Right renal cortex interstitium (tissue), 3 donors: ENCODE measurements around the gene SEMA4B. TPM values are rescaled to one million over a fixed set of nuclear protein-coding genes. Genes with fewer than 3 reads are reported as not detected.

Experiments
- DNase-seq, 3 donors: peaks; one replicate each; pipeline ENCODE4 v3.0.0-alpha.2; 2013; ENCODE audit warnings: low read depth in 3 of 3, low spot score in 2 of 3
- polyA plus RNA-seq, 3 donors: library from polyadenylated mRNA; unstranded; fragments of 120-200 nt; gene quantifications; one replicate each; pipeline ENCODE4 v1.2.1, GENCODE V29; 2013; ENCODE audit not compliant: insufficient read length in 3 of 3

SEMA4B gene
- polyA plus RNA-seq, 3 donors: 32.3 to 39.4 (median 33.0) TPM

DNA sequence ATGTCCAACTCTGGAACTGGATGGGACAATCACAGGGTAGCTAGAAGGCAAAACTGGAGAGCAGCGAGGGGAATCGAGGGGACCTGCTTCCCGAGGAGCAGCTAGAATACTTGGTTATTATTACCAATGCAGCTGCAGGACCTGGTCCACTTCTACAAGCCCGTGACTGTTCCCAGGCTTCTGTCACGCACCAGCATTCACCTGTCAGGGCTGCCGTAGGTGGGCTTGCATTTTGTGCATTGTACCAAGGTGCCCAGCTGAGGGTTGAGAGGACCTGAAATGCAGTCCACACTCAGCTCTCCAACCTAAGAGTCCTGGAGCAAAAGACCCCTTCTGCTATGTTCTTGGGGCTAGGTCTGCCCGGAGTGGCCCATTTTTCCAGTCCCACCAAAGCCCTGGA is 2.3 kb downstream of the SEMA4B start:
- no peak for DNase-seq

DNA sequence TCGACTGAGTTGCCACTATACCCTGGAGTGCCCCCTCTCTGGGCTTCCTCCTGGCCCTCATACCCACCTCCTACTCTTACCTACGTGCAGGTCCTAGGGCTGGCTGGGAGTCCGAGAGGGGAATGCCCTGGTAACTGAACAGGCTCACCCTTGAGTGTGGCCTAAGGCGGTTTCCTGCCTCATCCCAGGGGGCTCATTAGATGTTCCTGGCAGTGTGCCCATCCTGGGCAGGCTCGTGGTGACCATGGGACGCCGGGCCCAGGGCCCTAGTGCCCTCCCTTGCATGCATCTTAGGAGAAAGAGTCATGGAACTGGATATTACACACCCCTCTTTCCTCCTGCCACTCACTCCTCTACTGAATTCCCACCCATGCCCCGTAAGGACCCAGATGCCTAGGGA is 2.8 kb downstream of the SEMA4B start:
- no peak for DNase-seq

DNA sequence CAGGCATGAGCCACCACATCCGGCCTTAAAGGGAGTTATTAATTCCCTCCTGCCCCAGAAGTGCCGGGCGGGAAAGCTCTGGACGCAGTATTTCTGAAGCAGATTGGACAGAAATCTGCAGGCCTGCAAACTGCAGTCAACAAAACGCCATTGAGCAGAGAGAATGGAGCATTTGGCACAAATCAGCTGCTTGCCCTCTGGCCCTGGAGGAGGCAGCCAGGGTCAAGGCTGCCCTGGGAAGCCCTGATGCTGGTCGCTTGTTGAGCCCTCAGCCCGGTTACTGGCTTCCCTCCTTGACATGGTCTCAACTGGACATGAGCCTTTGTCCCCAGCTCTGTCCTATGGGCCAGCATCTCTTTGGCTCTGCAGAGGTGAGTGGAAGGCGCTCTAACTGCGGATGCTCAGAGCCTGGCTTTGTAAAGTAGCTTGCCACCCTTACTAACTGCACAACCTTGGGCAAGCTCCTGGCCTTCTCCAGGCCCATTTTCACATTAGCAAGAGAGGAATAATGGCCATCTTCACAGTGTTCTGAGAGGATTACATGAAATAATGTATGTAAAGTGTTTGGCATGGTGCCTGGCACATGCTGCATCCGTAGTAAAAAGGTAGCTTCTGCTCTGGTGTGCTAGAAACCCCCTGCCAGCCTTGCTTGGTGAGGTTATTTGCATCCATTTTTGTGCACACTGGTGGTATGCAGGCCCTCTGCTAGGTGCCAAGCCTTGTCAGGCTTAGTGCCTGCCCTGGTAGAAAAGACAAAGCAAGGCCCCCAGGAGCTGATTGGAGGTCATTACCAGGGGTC is 4.1 kb downstream of the SEMA4B start:
- no peak for DNase-seq

DNA sequence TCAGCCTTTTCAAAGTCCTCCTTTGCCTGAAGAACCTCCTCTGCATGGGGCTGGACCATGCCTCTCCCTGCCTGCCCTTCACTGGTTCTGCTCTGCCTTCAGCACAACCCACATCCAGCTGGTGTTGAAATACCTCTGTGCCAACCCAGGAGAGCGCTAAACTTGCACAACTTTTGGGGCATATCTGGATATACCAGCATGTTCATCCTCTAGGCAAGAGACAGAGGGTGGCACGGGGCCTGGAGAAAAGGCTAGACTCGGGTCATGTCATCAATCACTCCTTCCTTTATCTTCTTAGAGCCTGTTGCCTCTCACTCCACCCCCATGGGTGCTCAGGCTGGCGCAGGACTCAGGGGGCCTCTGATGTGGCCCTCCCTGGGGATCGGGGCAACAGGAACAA is 4.8 kb downstream of the SEMA4B start:
- DNase-seq: no peak

DNA sequence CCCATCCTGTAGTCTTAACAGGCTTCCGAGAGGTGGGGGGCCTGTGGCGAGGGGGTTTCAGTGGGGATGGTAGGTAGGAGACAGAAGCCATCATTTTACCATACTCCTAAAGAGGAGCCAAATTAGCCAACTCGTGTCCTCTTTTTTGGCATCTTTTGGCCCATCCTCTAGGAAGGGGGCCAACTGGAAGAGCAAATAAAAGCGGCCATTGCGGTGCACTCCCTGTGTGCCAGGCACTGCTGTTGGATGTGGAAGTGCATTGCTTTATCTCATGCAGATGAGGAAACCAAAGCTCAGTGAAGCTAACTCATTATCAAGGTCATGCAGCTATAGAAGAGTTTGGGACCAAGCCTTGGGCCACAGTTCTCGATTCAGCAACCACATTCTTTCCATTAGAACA is 6.1 kb downstream of the SEMA4B start:
- DNase-seq: no peak

DNA sequence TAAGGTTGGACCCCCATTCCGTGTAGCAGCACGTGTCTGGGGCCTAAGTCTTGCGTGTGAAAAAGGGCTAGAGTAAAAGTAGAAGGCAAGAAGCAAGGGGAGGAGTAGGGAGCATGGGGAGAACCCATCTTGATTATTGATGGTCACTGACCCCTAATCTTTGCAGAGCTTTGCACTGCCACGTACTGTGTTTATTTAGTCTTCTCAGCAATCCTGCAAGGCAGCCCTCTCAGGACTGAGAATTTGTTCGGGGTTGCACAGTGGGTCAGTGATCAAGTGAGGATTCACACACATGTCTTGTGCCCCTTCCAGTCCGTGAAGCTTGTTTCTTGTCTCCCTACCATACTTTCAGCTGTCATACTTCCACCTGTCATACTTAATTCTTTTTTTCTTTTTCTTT is 7.2 kb downstream of the SEMA4B start:
- DNase-seq: no peak

DNA sequence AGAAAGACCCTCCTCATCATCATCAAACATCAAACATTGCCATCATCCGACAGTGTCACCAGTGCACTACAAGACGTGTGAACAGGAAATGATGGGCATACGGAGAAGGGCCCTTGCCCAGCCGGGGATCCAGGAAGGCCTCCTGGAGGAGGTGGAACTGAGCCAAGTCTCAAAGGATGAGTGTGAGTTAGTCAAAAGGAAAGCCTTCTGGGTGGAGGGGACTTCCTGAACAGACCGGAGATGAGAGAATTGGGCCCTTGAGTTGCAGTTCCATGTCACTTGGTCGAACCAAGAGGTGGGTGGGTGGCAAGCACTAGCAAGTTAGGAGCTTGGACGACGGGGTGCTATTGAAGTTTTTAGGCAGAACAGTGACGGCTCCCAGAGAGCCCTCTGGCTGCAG is 8.5 kb downstream of the SEMA4B start:
- DNase-seq: no peak

DNA sequence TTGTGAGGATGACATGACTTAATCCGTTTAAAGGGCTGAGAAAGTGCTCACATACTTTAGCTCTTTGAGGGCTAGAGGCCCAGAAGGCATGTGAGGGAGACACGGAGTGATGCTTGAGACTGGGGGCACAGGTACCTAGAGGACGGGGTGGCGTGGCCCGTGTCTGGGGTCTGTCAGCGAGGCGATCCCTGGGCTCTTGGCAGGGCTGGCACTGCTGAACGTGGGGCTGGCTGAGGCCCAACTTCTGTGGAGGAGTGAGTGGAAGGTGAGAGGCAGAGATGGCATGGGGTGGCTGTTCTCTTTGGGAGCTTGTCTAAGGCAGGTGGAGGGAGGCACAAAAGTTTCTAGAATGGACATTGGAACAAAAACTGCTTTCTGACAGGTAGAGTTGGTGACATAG is 9.5 kb downstream of the SEMA4B start:
- DNase-seq: no peak

DNA sequence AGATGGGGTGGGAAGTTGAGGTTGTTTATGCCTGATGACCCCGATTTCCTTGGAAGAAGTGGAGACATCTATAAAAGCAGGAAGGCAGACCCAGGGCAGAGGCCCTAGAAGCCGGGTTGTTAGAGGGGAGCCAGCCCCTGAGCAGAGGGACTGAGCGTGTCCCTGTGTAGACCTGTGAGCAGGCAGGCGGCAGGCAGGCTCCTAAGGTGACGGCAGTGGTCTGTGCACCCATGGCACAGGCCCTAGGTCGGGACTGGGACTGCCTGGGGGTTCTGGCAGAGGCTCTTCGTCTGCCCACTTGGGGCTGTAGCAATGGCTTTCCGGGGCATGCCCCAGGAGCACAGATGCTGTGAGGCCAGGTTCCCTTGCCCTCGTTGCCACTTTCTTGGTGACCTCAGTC is 9.9 kb downstream of the SEMA4B start:
- DNase-seq: no peak

DNA sequence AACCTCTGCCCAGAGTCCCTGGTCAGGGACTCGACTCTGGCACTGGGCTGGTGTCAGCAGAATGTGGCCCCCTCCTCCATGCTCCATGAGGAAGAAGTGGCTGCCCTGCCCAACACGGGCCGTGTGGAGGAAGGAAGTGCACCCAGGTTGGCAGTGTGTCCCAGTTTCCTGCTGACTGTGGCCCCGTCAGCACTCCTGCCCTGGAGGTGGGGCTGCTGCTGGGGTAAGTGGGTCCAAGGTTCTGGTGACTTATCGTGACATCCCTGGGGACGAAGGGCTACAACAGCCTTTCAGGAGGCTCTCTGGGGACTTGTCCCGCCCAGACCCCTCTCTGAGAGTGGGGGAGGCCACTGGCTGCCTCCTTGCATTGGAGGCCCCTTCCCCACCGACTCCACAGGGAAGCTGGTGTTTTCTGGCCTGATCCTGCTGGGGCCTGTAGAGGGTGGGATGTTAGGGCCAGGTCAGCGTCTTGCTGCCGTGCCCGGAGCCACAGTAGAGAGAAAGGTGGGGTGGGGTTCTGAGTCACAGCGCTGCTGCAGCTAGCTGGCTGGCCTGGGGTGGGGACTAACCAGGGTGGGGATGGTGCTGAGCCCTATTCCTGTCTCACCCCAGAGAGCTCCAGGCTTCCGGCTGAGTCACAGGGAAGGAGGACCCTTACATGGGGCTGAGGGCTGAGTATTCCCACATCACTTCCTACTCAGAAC is 10.5 kb downstream of the SEMA4B start:
- no peak for DNase-seq

DNA sequence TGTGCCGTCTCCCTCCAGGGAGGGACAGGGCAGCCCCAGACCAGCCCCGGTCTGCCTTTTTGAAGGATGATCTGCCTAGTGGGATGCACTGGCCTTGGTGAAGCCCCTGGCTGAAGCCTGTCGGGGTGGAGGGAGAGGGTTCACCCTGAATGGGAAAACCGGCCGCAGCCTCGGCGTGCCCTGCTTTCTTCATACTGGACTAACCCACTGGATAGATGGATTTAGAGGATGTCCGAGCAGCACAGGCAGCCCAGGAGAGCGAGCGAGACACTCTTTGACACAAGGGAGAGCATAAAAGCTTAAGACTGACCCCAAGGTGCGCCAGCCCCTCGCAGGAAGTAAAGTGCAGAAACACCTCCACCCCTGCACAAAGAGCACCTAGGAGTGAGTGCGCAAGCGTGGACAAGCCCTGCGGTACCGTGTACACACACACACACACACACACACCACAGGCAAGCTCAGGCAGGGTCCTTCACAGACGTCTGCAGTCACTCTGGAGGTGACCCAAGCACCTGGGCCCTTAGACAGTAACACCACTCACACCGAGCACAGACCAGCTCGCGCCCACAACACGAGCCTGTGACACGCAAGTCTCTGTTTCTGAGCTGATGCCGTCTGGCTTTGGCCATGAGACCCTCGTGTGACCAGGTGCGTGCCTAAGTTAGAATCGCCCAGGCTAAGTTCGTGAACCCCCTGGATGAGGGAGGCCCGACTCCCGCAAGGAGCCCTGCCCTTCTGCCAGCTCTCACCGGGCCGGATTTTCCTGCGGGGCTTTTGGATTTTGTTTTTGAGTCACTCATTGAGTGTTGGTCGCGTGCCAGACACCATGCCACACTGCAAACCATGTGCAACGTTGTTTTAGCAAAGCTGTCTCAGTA is 11.3 kb downstream of the SEMA4B start:
- no peak for DNase-seq

DNA sequence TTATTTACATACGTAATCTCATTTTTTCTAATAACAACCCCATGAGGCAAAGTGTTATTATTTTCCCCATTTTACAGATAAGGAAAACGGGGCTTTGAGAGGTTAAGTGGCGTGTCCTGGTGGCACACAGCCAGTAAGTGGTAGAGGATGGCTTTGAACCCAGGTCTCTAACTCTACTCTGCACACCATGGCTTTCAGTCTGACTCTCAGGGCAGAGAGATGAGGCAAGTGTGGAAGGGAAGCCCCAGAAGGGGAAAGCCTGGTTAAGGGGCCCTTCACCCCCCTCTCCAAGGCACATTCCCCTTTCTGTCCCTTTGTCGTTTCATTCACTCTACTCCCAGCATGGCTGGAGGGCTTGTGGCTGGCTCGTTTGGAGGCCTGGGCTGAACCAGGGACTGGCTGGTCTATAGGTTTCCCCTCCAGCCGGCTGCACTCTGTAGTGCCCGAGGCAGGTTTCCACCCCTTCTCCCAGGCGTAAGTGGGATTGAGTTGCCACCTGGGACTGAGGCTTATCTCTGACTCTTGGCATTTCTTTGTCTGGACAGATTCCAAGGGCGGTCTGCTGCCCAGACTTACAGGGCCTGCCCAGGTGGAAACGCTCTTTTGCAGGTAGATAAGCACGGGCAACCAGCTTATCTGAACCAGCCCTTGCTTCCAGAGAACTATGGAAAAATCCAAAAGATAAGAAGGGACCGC is 12.1 kb downstream of the SEMA4B start:
- DNase-seq: no peak

DNA sequence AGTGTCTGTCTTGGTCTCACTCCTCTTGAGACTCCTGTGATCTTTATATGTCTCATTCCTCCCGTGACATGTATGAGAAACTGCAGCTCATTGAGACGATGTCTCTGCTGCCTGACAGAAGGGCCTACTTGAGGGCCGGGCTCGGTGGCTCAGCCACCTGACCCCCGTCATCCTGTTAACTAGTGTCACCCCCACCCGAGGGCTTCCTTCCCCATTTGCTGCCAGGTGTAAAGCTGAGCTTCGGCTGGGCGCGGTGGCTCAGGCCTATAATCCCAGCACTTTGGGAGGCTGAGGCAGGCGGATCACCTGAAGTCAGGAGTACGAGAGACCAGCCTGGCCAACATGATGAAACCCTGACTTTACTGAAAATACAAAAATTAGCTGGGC is 12.7 kb downstream of the SEMA4B start:
- no peak for DNase-seq

DNA sequence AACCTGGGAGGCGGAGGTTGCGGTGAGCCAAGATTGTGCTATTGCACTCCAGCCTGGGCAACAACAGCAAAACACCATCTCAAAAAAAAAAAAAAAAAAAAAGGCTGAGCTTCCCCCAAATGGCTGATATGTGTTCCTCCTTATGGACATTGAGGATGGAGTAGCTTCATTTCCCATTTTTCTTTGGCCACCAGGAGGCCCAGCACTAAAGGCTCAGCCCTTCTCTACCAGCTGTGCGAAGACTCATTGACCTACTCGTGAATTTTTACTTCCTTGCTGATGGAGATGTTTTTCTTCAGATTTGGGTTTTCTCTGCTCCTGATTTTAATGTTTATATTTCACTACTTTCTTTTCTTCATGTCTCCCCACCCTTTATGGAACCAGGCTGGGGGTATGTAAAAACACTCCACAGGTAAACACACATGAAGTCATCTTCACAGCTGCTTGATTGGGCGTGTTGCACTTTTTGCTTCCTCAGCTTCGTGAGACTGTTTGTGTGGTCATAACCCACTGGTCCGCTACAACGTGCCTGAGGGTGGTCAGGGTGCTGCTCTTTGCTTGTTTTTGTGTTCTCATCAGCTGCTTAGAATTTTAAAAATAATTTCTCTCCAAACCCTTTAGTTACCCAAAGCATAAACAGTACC is 13.5 kb downstream of the SEMA4B start:
- no peak for DNase-seq

DNA sequence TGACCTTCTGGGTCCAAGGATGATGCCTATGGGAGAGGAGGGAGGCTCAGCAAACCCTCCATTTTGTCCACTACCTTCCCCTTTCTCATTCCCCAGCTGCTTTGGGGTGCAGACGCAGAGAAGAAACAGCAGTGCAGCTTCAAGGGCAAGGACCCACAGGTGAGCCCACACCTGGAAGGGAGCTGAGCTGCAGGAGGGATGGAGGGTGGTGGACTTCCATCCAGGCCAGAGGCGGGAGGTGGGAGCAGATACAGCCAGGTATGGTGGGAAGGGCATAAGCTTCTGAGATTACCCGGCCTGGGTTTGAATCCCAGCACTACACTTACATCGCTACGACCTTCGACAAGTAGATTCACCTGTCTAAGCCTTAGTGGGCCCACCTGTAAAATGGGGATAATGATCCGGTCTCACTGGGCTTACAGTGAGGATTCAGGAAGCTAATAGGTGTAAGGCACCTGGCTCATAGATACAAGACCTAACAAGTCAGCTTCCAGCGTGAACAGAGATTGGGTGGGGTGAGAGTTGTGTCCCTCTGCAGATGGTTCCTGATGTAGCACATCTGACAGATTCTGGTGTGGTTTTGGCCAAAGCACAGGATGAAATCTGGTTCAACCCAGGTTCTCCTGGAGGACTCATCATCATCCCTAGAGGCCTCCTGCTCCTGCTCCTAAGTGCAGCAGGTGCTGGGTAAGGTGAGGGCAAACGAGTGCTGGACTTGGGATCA is 16.7 kb downstream of the SEMA4B start:
- DNase-seq: no peak

DNA sequence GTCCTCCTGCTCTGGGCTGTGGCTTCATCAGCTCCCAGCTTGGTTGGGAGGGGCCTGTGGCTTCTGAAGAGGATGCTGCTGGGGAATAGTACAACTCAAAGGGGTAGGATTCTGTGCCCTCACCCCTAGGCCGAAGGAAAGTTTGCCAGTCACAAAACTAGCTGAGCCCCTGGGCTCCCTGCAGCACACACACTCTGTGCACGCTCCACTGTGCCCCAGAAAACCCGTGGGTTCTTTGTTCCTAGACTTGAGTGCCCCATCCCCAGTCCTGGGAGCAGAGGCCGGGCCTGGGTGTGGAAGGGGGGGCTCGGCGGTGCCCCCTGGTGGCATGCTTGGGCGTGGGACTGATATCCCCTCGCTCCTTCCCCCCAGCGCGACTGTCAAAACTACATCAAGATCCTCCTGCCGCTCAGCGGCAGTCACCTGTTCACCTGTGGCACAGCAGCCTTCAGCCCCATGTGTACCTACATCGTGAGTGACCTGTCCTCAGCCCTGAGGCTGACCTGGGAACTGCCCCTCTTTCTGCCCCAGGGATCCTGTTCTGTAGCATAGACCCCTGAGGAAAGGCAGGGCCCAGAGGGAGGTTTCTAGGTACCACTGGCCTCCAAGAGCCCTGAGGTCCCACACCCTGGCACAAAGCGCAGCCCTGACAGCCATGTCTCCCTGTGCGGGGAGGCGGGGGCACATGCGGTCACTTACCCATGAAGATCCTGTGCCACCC is 18.5 kb downstream of the SEMA4B start:
- no peak for DNase-seq

DNA sequence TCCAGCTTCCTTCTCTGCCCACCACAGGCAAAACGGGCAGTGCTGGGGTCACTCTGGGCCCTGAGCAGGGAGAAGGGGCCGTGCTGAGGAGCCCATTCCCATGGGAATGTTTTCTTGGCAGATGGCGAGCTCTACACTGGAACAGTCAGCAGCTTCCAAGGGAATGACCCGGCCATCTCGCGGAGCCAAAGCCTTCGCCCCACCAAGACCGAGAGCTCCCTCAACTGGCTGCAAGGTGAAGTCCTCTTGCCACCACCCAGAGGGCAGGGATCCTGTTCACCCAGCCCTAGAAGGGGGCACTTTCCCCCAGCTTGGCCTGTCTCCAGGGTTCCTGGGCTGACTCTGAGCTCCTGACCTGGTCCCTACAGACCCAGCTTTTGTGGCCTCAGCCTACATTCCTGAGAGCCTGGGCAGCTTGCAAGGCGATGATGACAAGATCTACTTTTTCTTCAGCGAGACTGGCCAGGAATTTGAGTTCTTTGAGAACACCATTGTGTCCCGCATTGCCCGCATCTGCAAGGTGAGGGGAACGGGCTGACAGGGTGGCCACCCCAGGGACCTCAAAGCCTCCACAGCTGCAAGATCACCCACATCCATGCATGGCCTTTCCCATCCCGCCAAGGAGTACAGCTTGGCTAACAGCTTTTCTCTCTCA is 20.2 kb downstream of the SEMA4B start:
- DNase-seq: no peak

DNA sequence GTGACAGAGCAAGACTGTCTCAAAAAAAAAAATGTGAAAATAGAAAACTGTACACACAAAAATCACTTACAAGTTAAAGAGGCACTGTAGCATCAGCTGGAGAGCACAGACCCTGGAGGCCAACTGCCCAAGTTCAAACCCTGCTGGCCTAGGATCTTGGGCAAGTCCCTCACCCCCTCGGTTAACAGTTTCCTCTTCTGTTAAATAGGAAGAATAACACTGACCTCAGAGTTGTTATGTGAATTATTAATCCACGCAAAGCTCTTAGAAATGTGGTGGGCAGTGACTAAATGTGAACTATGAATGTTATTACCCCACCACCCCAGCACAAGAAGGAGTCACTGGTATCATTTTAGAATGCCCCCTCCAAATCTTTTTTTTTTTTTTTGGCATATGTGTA is 21.4 kb downstream of the SEMA4B start:
- no peak for DNase-seq
